NT2/D1 (cell line): ENCODE results near the gene GLOD4.

Source experiments
- SUZ12 ChIP-seq: IDR thresholded peaks from 2 replicates; pipeline ENCODE4 v1.6.1; 2011; ENCODE audit not compliant: insufficient read length, insufficient read depth; ENCODE audit errors: extremely low read depth
- YY1 ChIP-seq: IDR thresholded peaks from 2 replicates; pipeline ENCODE4 v1.6.1; 2011; ENCODE audit not compliant: insufficient read length, insufficient read depth
- ZNF274 ChIP-seq: IDR thresholded peaks from 2 replicates; pipeline ENCODE4 v1.6.1; 2011; ENCODE audit warnings: mild to moderate bottlenecking, low read depth, low read length

GRCh38 chr17:725746-726145 is 56.3 kb downstream of the GLOD4 start:
- TF ChIP-seq YY1, result no peak
- no peak for TF ChIP-seq ZNF274
- TF ChIP-seq SUZ12, result no peak
